DMS114 treated with DMSO at 0.1 percent for 48 hours (cell line): ENCODE results near the gene SLC5A11.
"Not testable (repeated sequence)": the region's sequence is repeated elsewhere in the genome, so short reads cannot be mapped to it uniquely, and the experiment has no call there.

Experiments used
- DNase-seq: peaks from one replicate; lab custom pipeline; 2025; ENCODE audit not compliant: unreplicated experiment; lab: John Stamatoyannopoulos, UW

Gene SLC5A11, protein sequence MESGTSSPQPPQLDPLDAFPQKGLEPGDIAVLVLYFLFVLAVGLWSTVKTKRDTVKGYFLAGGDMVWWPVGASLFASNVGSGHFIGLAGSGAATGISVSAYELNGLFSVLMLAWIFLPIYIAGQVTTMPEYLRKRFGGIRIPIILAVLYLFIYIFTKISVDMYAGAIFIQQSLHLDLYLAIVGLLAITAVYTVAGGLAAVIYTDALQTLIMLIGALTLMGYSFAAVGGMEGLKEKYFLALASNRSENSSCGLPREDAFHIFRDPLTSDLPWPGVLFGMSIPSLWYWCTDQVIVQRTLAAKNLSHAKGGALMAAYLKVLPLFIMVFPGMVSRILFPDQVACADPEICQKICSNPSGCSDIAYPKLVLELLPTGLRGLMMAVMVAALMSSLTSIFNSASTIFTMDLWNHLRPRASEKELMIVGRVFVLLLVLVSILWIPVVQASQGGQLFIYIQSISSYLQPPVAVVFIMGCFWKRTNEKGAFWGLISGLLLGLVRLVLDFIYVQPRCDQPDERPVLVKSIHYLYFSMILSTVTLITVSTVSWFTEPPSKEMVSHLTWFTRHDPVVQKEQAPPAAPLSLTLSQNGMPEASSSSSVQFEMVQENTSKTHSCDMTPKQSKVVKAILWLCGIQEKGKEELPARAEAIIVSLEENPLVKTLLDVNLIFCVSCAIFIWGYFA

DNA sequence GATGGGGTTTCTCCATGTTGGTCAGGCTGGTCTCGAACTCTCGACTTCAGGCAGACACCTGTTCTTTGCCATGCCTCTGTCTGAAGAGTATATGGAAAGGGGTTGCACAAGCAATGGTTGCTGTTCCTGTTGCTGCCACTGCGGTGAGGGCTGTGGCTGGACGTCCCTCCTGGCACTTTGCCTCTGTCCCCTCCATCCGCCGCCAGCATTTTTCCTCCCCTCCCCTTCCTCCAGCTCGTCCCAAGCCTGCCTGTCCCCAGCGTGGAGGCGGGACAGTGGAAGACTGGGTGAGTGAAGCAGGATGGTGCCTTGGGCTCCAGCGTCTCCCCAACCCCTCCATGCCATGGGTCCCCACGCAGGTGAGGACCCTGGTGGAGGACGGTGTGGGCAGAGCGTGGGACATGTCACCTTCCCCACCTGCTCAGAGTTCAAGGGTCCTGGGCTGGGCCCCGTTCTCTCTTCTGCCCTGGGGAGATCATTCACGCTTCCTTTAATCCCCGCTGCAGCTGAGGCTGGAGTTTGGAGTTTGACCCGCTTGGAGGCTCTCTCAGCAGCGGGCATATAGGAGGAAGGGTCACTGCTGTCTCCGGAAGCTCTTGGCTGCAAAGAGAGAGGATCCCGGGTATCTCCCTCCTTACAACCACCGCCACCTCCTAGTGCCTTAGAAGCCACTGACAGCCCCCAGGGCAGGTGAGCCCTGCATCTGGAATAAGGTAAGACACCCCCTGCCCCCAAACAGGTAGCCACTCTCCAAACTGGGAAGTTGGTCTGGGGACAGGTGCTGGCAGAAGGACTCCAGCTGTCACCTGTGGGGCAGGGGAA lies at the start of gene SLC5A11:
SLC5A11 (plus strand) TSS at position 238 of the 822 bp plus-strand sequence. CDS start 12,681 bp downstream, outside the sequence.
- DNase-seq = no peak

- no peak for DNase-seq
Observed at GRCh38 chr16:24800586-24800985, 45.2 kb upstream of the SLC5A11 start.

DNA sequence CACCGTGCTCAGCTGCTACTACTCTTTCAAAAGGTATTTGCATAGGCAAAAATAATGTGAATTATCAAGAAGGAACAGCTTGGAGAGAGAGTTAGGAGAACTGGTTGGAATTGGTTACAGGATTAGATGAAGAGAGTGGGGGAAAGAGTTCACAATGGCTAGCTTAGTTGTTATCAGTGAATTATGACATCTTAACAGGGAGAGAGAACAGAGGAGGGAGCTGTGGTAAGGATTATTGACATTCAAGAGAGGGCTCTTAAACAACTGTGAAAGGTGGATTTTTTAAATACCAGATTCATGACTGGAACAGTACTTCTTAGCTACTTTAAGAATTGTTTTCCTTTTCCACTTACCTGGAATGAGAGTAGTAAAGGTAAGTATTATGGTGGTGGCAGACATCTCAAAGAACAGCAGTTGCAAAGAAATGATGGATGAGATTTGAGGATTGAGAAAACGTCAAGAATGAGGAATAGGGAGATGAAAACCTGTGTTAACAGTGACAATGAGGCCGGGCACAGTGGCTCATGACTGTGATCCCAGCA lies 43.9 kb upstream of the SLC5A11 start:
- DNase-seq = no peak

GRCh38 chr16:24805484-24805883 lies 40.3 kb upstream of the SLC5A11 start:
- no peak for DNase-seq

GRCh38 chr16:24807301-24807700 lies 38.5 kb upstream of the SLC5A11 start:
- no peak for DNase-seq

DNA sequence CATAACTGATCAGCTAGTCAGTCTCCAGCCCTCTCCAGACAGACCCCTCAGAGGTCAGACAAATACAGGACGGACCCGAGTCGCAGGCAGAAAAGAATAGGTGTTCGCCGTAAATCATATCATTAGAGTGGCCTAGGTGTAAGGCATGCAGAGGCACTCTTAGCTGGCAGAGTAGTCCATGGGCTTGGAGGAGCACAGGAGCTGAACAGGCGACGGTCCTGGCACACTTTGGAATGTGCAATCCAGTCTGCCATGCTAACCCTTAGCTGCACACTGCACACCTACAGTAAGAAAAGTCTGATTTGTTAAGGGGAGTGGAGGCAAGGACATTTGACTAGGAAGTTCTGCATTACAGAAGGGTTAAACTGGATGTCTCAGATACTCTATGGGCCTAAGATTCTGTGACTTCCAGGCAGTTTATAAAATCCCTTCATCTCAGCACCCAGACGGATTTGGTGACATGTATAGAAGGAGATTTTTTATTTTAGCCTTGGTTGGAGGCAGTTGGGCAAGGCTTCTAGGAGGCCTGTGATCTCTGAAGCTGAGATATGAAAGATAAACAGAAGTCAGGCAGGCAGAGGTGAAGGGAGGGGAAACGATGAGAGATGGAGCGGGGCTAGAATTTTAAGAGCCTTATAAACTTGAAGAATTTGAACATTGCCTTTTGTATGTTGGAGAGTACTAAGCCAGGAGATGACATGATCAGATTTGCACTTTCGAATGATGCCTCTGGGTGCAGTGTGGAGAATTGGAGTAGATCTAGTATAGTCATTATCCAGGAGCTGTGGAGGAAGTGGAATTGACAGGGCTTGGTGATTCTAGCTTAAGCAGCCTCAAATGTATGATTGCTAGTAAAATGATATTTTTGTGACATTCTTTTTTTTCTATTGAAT lies 34.6 kb upstream of the SLC5A11 start:
- DNase-seq = no peak

DNA sequence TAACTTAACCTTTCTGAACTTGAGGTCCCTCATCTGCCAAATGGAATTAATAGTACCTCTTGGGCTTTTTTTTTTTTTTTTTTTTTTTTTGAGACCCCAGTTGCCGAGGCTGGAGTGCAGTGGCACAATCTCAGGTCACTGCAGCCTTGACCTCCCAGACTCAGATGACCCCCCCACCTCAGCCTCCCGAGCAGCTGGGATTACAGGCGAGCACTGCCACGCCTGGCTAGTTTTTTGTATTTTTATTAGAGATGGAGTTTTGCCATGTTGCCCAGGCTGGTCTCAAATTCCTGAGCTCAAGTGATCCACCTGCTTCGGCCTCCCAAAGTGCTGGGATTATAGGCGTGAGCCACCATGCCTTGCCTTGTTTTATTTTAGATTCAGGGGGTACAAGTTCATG lies 33.0 kb upstream of the SLC5A11 start:
- not testable (repeated sequence) for DNase-seq

DNA sequence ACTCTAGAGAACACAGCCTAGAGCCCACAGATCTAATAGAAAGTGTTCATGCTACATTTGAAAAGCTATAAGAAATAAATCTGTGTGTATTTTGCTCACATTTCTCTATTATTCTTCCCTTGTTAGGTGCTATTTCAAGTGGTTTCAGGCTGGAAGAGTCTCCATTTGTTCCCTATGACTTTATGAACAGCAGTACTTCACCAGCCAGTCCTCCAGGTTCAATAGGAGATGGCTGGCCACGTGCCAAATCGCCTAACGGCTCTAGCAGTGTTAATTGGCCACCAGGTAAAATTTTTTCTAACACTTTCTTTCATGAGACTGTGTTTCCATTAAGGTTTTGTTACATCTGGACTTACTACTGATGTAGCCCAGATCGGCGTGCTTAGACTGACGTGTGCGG lies 30.7 kb upstream of the SLC5A11 start:
- DNase-seq = no peak

- no peak for DNase-seq
Observed at GRCh38 chr16:24816688-24817087, 29.1 kb upstream of the SLC5A11 start.

- DNase-seq = no peak
Observed at GRCh38 chr16:24819462-24820040, 26.2 kb upstream of the SLC5A11 start.

GRCh38 chr16:24820522-24820921 lies 25.2 kb upstream of the SLC5A11 start:
- no peak for DNase-seq

DNA sequence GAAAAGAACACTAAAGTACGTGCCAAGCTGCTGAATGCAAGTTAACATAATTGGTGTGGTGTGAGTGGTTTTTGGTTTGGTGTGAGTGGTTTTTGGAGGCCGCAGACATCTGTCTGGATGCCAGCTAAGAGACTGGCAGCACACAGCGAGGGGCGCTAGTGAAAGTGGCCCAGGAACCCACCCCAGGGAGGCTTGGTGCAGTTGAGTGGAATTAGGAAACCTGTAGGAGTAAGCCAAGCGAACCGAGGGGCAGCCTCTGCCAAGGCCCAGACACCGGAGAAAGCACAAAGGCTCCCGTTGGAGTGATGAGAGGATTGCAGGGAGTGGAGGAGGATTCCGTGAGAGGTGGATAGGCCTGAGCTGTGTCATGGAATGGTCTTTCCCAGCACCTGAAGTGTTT lies 24.6 kb upstream of the SLC5A11 start:
- no peak for DNase-seq

GRCh38 chr16:24822542-24822941 lies 23.2 kb upstream of the SLC5A11 start:
- DNase-seq = no peak

GRCh38 chr16:24822974-24823373 lies 22.8 kb upstream of the SLC5A11 start:
- no peak for DNase-seq

- DNase-seq = no peak
Observed at GRCh38 chr16:24825696-24826095, 20.1 kb upstream of the SLC5A11 start.

DNA sequence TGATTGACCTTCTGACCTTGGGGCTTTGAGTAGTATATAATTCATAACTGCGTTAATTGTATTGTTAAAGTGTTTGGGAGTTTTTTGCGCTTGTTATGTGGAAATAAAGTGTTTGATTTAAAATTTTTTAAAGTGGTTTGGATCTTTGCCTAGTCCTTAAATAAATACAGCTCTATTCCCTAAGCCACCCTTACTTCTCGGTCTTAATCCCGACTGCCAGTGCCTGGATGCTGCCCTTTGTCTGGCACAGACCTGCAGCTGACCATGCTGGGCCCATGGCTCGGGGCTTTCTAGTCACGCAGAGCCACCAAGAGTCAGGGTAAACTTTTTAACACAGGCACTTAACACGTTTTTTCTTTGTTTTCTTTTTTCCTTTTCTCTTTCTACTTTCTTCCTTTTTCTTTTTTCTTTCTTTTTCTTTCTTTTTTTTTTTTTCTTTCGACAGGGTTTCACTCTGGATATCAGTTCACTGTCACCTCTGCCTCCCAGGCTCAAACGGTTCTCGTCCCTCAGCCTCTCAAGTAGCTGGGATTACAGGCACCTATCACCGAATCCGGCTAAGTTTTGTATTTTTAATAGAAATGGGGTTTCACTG lies 19.6 kb upstream of the SLC5A11 start:
- no peak for DNase-seq

DNA sequence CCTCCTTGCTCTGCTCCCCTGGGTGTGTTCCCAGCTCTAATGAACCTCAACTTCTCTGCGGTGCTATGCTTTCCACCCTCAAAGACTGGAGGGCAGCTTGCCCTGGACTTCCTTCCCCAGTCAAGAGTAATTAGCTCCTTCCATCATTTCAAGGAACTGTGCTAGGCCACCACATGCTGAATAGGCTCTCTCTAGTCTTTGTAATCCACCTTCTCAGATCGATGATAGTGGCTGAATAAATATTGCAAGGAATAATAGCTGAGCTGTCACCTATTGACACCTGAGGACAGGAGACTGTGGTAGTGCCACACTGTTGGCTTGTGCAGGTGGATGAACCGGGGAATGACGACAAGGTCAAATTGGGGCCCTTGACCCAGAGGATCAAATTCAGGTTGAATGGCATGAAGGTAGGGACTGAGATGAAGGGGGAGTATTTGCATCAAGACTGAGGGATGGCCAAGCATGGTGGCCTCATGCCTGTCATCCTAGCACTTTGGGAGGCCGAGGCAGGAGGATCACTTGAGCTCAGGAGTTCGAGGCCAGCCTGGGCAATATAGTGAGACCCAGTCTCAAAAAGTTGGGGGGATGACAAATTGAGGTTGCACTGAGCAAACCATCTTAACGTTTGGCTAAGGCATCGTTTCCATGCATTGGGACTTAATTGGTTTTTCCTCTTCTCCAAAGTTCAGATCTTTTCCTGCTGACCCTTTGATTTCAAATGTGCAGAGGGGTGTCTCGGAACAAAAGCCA lies 18.8 kb upstream of the SLC5A11 start:
- DNase-seq = no peak

GRCh38 chr16:24829153-24829552 lies 16.6 kb upstream of the SLC5A11 start:
- no peak for DNase-seq

GRCh38 chr16:24833352-24833751 lies 12.4 kb upstream of the SLC5A11 start:
- DNase-seq = no peak
